DOHH2 (cell line): Measurements from ENCODE around the gene RANBP10.

Experiments used
- H3F3A ChIP-seq: fragments of 200-600 bp; sonication (generic), shearing (Covaris generic); 2 replicates; pipeline ENCODE4 v1.6.0; 2016; ENCODE audit warnings: antibody characterized with exemption, mild to moderate bottlenecking; ENCODE audit not compliant: control insufficient read depth, insufficient read depth
- H3K27ac ChIP-seq: fragments of 200-600 bp; sonication (generic); 2 replicates; pipeline ENCODE4 v1.5.1; 2014; ENCODE audit warnings: low read depth, mild to moderate bottlenecking, low read length, moderate library complexity
- H3K27me3 ChIP-seq: fragments of 200-600 bp; sonication (generic); 2 replicates; pipeline ENCODE4 v1.6.1; 2014; ENCODE audit warnings: mild to moderate bottlenecking, low read length, mixed read lengths; ENCODE audit not compliant: control insufficient read depth
- H3K36me3 ChIP-seq: fragments of 200-600 bp; sonication (generic); 2 replicates; pipeline ENCODE4 v1.6.1; 2014; ENCODE audit warnings: mild to moderate bottlenecking, low read length, moderate library complexity, mixed read lengths; ENCODE audit not compliant: control insufficient read depth
- H3K4me1 ChIP-seq: fragments of 200-600 bp; sonication (generic); 2 replicates; pipeline ENCODE4 v1.6.1; 2014; ENCODE audit warnings: mild to moderate bottlenecking, low read length, mixed read lengths; ENCODE audit not compliant: control insufficient read depth
- H3K4me2 ChIP-seq: fragments of 200-600 bp; sonication (generic); 2 replicates; pipeline ENCODE4 v1.6.0; 2014; ENCODE audit warnings: mild to moderate bottlenecking, low read length, moderate library complexity
- H3K4me3 ChIP-seq: fragments of 200-600 bp; sonication (generic); 2 replicates; pipeline ENCODE4 v1.5.1; 2014; ENCODE audit warnings: mild to moderate bottlenecking, low read length, mixed read lengths
- H3K79me2 ChIP-seq: fragments of 200-600 bp; sonication (generic); 2 replicates; pipeline ENCODE4 v1.6.1; 2014; ENCODE audit warnings: mild to moderate bottlenecking, low read length, mixed read lengths; ENCODE audit not compliant: control insufficient read depth
- H3K9me2 ChIP-seq: fragments of 200-600 bp; sonication (generic); replicated peaks from 2 replicates; pipeline ENCODE4 v1.6.1; 2014; ENCODE audit warnings: mild to moderate bottlenecking, low read length, mixed read lengths; ENCODE audit not compliant: control insufficient read depth
- H3K9me3 ChIP-seq: fragments of 200-600 bp; sonication (generic); 2 replicates; pipeline ENCODE4 v1.6.1; 2014; ENCODE audit warnings: antibody characterized with exemption, low read length, mixed read lengths; ENCODE audit not compliant: control insufficient read depth, insufficient read depth
- H4K20me1 ChIP-seq: fragments of 200-600 bp; sonication (generic); 2 replicates; pipeline ENCODE4 v1.6.0; 2014; ENCODE audit warnings: low read depth, mild to moderate bottlenecking, antibody characterized with exemption, low read length, moderate library complexity; ENCODE audit not compliant: control insufficient read depth, insufficient read depth
- CTCF ChIP-seq: fragments of 200-600 bp; sonication (generic); IDR thresholded peaks from one replicate; pipeline ENCODE4 v1.5.1; 2014; ENCODE audit warnings: antibody characterized with exemption, mild to moderate bottlenecking, low read depth, low read length; ENCODE audit not compliant: poor library complexity, severe bottlenecking
- EZH2phosphoT487 ChIP-seq: fragments of 200-600 bp; sonication (generic); IDR thresholded peaks from 2 replicates; pipeline ENCODE4 v1.6.1; 2017; ENCODE audit warnings: borderline replicate concordance, mild to moderate bottlenecking, antibody characterized with exemption, low read length, moderate library complexity, mixed read lengths

The RANBP10 gene

GRCh38 chr16:67736858-67737257 lies 69.5 kb downstream of the RANBP10 start:
- no peak overlapping the region for H3K27ac ChIP-seq
- no peaks in the 10 kb centered on the region for H4K20me1 ChIP-seq
- no peaks in the 10 kb centered on the region for H3K4me1 ChIP-seq
- H3K4me2 ChIP-seq = no peak overlapping the region
- no peak overlapping the region for H3K4me3 ChIP-seq
- no peaks in the 10 kb centered on the region for H3F3A ChIP-seq
- peaks cover 4% of the 10 kb centered on the region; the same call in 1 of the 2 replicates for H3K36me3 ChIP-seq
- H3K79me2 ChIP-seq = no peaks in the 10 kb centered on the region
- TF ChIP-seq EZH2phosphoT487 (no peak), CTCF (no peak)
- no peaks in the 10 kb centered on the region for H3K9me3 ChIP-seq
- H3K9me2 ChIP-seq = no peaks in the 10 kb centered on the region
- no peaks in the 10 kb centered on the region for H3K27me3 ChIP-seq

GRCh38 chr16:67734731-67735201 lies 71.6 kb downstream of the RANBP10 start:
- no peaks in the 10 kb centered on the region for H3K9me2 ChIP-seq
- no peaks in the 10 kb centered on the region for H3K27me3 ChIP-seq
- no peaks in the 10 kb centered on the region for H3F3A ChIP-seq
- TF ChIP-seq EZH2phosphoT487 = no peak
- TF ChIP-seq CTCF = no peak
- H3K4me2 ChIP-seq = no peak overlapping the region
- H3K79me2 ChIP-seq = no peaks in the 10 kb centered on the region
- no peak overlapping the region for H3K4me3 ChIP-seq
- no peak overlapping the region for H3K27ac ChIP-seq
- H4K20me1 ChIP-seq = no peaks in the 10 kb centered on the region
- no peaks in the 10 kb centered on the region for H3K9me3 ChIP-seq
- no peaks in the 10 kb centered on the region for H3K4me1 ChIP-seq
- H3K36me3 ChIP-seq = peaks cover 14% of the 10 kb centered on the region

GRCh38 chr16:67733734-67734470 lies 72.5 kb downstream of the RANBP10 start:
- Histone ChIP-seq H3K9me2 (no peaks in the 10 kb centered on the region), H3F3A (no peaks in the 10 kb centered on the region), H3K36me3 (peaks cover 21% of the 10 kb centered on the region), H4K20me1 (no peaks in the 10 kb centered on the region), H3K27me3 (no peaks in the 10 kb centered on the region), H3K4me3 (no peak overlapping the region), H3K9me3 (no peaks in the 10 kb centered on the region), H3K27ac (no peak overlapping the region), H3K4me2 (no peak overlapping the region), H3K4me1 (no peaks in the 10 kb centered on the region), H3K79me2 (no peaks in the 10 kb centered on the region)
- no peak for TF ChIP-seq CTCF
- TF ChIP-seq EZH2phosphoT487 = no peak

GRCh38 chr16:67731753-67732095 lies 74.6 kb downstream of the RANBP10 start:
- H3K27me3 ChIP-seq = no peaks in the 10 kb centered on the region

More at GRCh38 chr16:67731753-67732095, 74.6 kb downstream of the RANBP10 start:
- H3K4me1 ChIP-seq = no peaks in the 10 kb centered on the region
- H3K79me2 ChIP-seq = no peaks in the 10 kb centered on the region
- no peaks in the 10 kb centered on the region for H3K9me2 ChIP-seq
- no peak overlapping the region for H3K4me3 ChIP-seq
- H4K20me1 ChIP-seq = no peaks in the 10 kb centered on the region
- H3K4me2 ChIP-seq = no peak overlapping the region
- no peak overlapping the region for H3K27ac ChIP-seq
- H3K9me3 ChIP-seq = no peaks in the 10 kb centered on the region
- no peaks in the 10 kb centered on the region for H3F3A ChIP-seq
- no peak for TF ChIP-seq CTCF
- peaks cover 25% of the 10 kb centered on the region for H3K36me3 ChIP-seq
